ENCODE data around the gene PSMB1. TPM values are rescaled to one million over a fixed set of nuclear protein-coding genes. Genes with fewer than 3 reads are reported as not detected.

PSMB1 gene
- total and polyA plus RNA-seq, 2 donors (not counting 3 experiments of a cell fraction or from before 2014, with no cell fraction given): 198 to 560 TPM

- Histone ChIP-seq H2AFZ (ENCODE audit: low read depth, low read length) (no peak overlapping the region), H3K9me3 (replicated peaks; ENCODE audit: control insufficient read depth, insufficient read depth, low read length) (no peaks in the 10 kb centered on the region), H4K20me1 (replicated peaks; ENCODE audit: control insufficient read depth, extremely low read depth, insufficient read depth, low read length) (no peaks in the 10 kb centered on the region), H3K9ac (replicated peaks; ENCODE audit: extremely low read depth, insufficient read depth, low read length) (no peak overlapping the region), H3K4me2 (ENCODE audit: insufficient read depth, low read length) (no peak overlapping the region), H3K79me2 (ENCODE audit: control insufficient read depth, insufficient read depth, low read length) (no peaks in the 10 kb centered on the region), H3K36me3 (ENCODE audit: control insufficient read depth in 2 of 2, extremely low read depth in 1 of 2, insufficient read depth in 2 of 2, low read length in 2 of 2) (no peaks in the 10 kb centered on the region), H3K27ac (ENCODE audit: insufficient read depth, low read depth, low read length) (no peak overlapping the region), H3K4me1 (ENCODE audit: control insufficient read depth, extremely low read depth, insufficient read depth, low read length) (peaks cover 5% of the 10 kb centered on the region), H3K27me3 (ENCODE audit: control insufficient read depth in 2 of 2, insufficient read depth in 2 of 2, low read length in 2 of 2) (peaks cover 0 to 7% of the 10 kb centered on the region in 2 experiments), H3K4me3 (replicated peaks in 1 of 3; ENCODE audit: insufficient read depth in 1 of 3, low read depth in 1 of 3, low read length in 3 of 3) (no peak overlapping the region), H3K9me1 (replicated peaks; ENCODE audit: control insufficient read depth, extremely low read depth, insufficient read depth, low read length) (no peaks in the 10 kb centered on the region)
- ChIA-PET CTCF (interaction anchor here (0.9 to 3.0 kb wide), 5 partner anchors 692 to 1631 kb away, joined by 3 to 20 read pairs (median 4); no protein-coding TSS in a partner anchor), POLR2A (no interaction called here)
- DNase-seq (ENCODE audit: low read depth, low spot score): peak; percentile 41
- no peak for FAIRE-seq
- TF ChIP-seq FOS (IDR thresholded peaks at IDR 0.05; ENCODE audit: borderline replicate concordance, insufficient read depth, low read length): no peak
- no peak for TF ChIP-seq POLR2A (IDR thresholded peaks at IDR 0.05; ENCODE audit: low read depth, low read length)
- TF ChIP-seq GATA2 (IDR thresholded peaks at IDR 0.05; ENCODE audit: insufficient read depth, insufficient read length, low read depth, low read length): peak; percentile 14
- TF ChIP-seq MAX (IDR thresholded peaks at IDR 0.05; ENCODE audit: insufficient read depth, insufficient read length): no peak
- dilution Hi-C loops (cut with MboI; ENCODE audit: extremely low pct_ligation_motif_present, low sequenced_read_pairs) (no loop called here), intact Hi-C loops (cut with micrococcal nuclease) (no loop called here)
- BruUV-seq (replicated peaks): no TSS peak
These were observed 29.6 kb downstream of the PSMB1 start for GRCh38 chr6:170523256-170524171.

- DNase-seq (ENCODE audit: low read depth, low spot score): peak; percentile 21
- no peak overlapping the region for H2AFZ ChIP-seq (ENCODE audit: low read depth, low read length)
- no peak overlapping the region for H3K27ac ChIP-seq (ENCODE audit: insufficient read depth, low read depth, low read length)
- intact Hi-C loops (cut with micrococcal nuclease): no loop called here
- H3K4me3 ChIP-seq (replicated peaks in 1 of 3; ENCODE audit: insufficient read depth in 1 of 3, low read depth in 1 of 3, low read length in 3 of 3): no peak overlapping the region
- TF ChIP-seq EZH2 (IDR thresholded peaks at IDR 0.05; ENCODE audit: borderline replicate concordance, low read depth, low read length, severe bottlenecking): no peak
- peak; percentile 13 to 41 for TF ChIP-seq CTCF (IDR thresholded peaks at IDR 0.05; ENCODE audit: extremely low read depth in 1 of 2, insufficient read depth in 1 of 2, low read depth in 1 of 2, low read length in 2 of 2)
- dilution Hi-C loops (cut with MboI; ENCODE audit: extremely low pct_ligation_motif_present, low sequenced_read_pairs): no loop called here
- no peaks in the 10 kb centered on the region for H3K9me3 ChIP-seq (replicated peaks; ENCODE audit: control insufficient read depth, insufficient read depth, low read length)
- H4K20me1 ChIP-seq (replicated peaks; ENCODE audit: control insufficient read depth, extremely low read depth, insufficient read depth, low read length): no peaks in the 10 kb centered on the region
- H3K4me2 ChIP-seq (ENCODE audit: insufficient read depth, low read length): no peak overlapping the region
- no peaks in the 10 kb centered on the region for H3K36me3 ChIP-seq (ENCODE audit: control insufficient read depth in 2 of 2, extremely low read depth in 1 of 2, insufficient read depth in 2 of 2, low read length in 2 of 2)
- H3K9ac ChIP-seq (replicated peaks; ENCODE audit: extremely low read depth, insufficient read depth, low read length): no peak overlapping the region
- ChIA-PET POLR2A (no interaction called here), CTCF (interaction anchor here (0.9 to 3.0 kb wide), 5 partner anchors 691 to 1630 kb away, joined by 3 to 20 read pairs (median 4); no protein-coding TSS in a partner anchor)
- no peak for FAIRE-seq
- BruUV-seq (replicated peaks): no TSS peak
- H3K27me3 ChIP-seq (ENCODE audit: control insufficient read depth in 2 of 2, insufficient read depth in 2 of 2, low read length in 2 of 2): peaks cover 2 to 7% of the 10 kb centered on the region in 2 experiments
- H3K79me2 ChIP-seq (ENCODE audit: control insufficient read depth, insufficient read depth, low read length): no peaks in the 10 kb centered on the region
- H3K4me1 ChIP-seq (ENCODE audit: control insufficient read depth, extremely low read depth, insufficient read depth, low read length): peaks cover 5% of the 10 kb centered on the region
- no peaks in the 10 kb centered on the region for H3K9me1 ChIP-seq (replicated peaks; ENCODE audit: control insufficient read depth, extremely low read depth, insufficient read depth, low read length)
These were observed 30.4 kb downstream of the PSMB1 start for GRCh38 chr6:170522565-170523183.
